ENCODE results near the gene PRR33. TPM values are rescaled to one million over a fixed set of nuclear protein-coding genes. Genes with fewer than 3 reads are reported as not detected.

The PRR33 gene
- total and polyA plus RNA-seq, 4 donors = not detected

DNA sequence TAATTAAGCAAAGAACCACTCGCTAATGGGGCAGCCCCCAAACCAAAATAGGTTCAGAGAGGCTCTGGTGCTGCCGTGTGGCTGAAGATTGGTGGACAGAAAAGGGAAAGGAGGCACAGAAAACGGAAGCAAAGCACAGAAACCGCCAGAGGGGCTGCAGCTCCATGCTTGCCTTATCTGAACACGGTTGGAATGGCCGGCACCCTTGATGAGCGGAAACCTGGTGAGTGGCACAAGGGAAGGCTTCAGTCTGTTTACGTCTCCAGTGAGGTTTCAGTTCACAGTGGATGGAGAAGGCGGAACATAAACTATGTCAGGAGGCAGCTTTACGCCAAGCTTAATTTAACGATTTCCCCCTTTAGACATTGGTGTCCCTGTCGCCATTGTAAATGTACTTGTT is 5.2 kb upstream of the PRR33 start:
- H3K27me3 ChIP-seq (ENCODE audit: control insufficient read depth in 4 of 4, insufficient read depth in 4 of 4, low read length in 3 of 4) = no peaks in the 10 kb centered on the region
- WGBS = 80% methylated on average over 12 of the region's 12 CpGs
- TF ChIP-seq SP1 (IDR thresholded peaks at IDR 0.05) (no peak), GABPA (IDR thresholded peaks at IDR 0.05 in 1 of 2, conservative IDR thresholded peaks at IDR 0.05 in 1 of 2) (no peak), RAD21 (IDR thresholded peaks at IDR 0.05) (no peak), JUND (IDR thresholded peaks at IDR 0.05) (no peak), FOXA2 (IDR thresholded peaks at IDR 0.05) (no peak), FOXA1 (IDR thresholded peaks at IDR 0.05) (no peak), HNF4A (conservative IDR thresholded peaks at IDR 0.05) (no peak), EGR1 (IDR thresholded peaks at IDR 0.05; ENCODE audit: low read depth in 2 of 2) (no peak), NR2F2 (IDR thresholded peaks at IDR 0.05) (no peak), REST (IDR thresholded peaks at IDR 0.05) (no peak), MAX (IDR thresholded peaks at IDR 0.05) (no peak), RXRA (IDR thresholded peaks at IDR 0.05) (no peak), YY1 (IDR thresholded peaks at IDR 0.05) (no peak), TAF1 (conservative IDR thresholded peaks at IDR 0.05) (no peak), ATF3 (IDR thresholded peaks at IDR 0.05) (no peak), HNF4G (IDR thresholded peaks at IDR 0.05) (no peak)
- TF ChIP-seq, protein P1, sequence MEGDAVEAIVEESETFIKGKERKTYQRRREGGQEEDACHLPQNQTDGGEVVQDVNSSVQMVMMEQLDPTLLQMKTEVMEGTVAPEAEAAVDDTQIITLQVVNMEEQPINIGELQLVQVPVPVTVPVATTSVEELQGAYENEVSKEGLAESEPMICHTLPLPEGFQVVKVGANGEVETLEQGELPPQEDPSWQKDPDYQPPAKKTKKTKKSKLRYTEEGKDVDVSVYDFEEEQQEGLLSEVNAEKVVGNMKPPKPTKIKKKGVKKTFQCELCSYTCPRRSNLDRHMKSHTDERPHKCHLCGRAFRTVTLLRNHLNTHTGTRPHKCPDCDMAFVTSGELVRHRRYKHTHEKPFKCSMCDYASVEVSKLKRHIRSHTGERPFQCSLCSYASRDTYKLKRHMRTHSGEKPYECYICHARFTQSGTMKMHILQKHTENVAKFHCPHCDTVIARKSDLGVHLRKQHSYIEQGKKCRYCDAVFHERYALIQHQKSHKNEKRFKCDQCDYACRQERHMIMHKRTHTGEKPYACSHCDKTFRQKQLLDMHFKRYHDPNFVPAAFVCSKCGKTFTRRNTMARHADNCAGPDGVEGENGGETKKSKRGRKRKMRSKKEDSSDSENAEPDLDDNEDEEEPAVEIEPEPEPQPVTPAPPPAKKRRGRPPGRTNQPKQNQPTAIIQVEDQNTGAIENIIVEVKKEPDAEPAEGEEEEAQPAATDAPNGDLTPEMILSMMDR (IDR thresholded peaks at IDR 0.05; ENCODE audit: low read depth, low read length, missing input control) = no peak
- TF ChIP-seq, protein P2, sequence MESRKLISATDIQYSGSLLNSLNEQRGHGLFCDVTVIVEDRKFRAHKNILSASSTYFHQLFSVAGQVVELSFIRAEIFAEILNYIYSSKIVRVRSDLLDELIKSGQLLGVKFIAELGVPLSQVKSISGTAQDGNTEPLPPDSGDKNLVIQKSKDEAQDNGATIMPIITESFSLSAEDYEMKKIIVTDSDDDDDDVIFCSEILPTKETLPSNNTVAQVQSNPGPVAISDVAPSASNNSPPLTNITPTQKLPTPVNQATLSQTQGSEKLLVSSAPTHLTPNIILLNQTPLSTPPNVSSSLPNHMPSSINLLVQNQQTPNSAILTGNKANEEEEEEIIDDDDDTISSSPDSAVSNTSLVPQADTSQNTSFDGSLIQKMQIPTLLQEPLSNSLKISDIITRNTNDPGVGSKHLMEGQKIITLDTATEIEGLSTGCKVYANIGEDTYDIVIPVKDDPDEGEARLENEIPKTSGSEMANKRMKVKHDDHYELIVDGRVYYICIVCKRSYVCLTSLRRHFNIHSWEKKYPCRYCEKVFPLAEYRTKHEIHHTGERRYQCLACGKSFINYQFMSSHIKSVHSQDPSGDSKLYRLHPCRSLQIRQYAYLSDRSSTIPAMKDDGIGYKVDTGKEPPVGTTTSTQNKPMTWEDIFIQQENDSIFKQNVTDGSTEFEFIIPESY (IDR thresholded peaks at IDR 0.05) = no peak
- no peaks in the 10 kb centered on the region for H3K36me3 ChIP-seq (ENCODE audit: control insufficient read depth in 4 of 4, insufficient read depth in 3 of 4, low read depth in 1 of 4, low read length in 3 of 4)
- H3K9me3 ChIP-seq (ENCODE audit: control insufficient read depth in 4 of 4, low read length in 3 of 4) = no peaks in the 10 kb centered on the region
- no peak for DNase-seq (ENCODE audit: low spot score)
- peaks cover 0 to 9% (median 5%) of the 10 kb centered on the region in 4 donors for H3K4me1 ChIP-seq (ENCODE audit: control insufficient read depth in 4 of 4, insufficient read depth in 4 of 4, low read length in 3 of 4)
- no peak overlapping the region for H3K9ac ChIP-seq (ENCODE audit: low read depth in 1 of 2, low read length in 2 of 2)
- no peak overlapping the region for H3K4me3 ChIP-seq (ENCODE audit: low read depth in 1 of 3, low read length in 3 of 3)
- no peak overlapping the region for H3K27ac ChIP-seq (ENCODE audit: low read depth in 1 of 2, low read length in 2 of 2)
